GM12891 (cell line): ENCODE measurements around the gene EHD4.

ENCODE experiments used
- PAX5 ChIP-seq: IDR thresholded peaks from 2 replicates; pipeline ENCODE4 v1.6.1; 2011; ENCODE audit warnings: low read length, moderate library complexity, mild to moderate bottlenecking; ENCODE audit not compliant: insufficient read depth, severe bottlenecking
- POLR2A ChIP-seq: IDR thresholded peaks from 2 replicates; pipeline ENCODE4 v1.6.1; 2011; ENCODE audit warnings: low read depth, low read length, control low read depth
- POLR2AphosphoS5 ChIP-seq: IDR thresholded peaks from 2 replicates; pipeline ENCODE4 v1.6.1; 2011; ENCODE audit warnings: low read depth, low read length, control low read depth
- POU2F2 ChIP-seq: IDR thresholded peaks from 2 replicates; pipeline ENCODE4 v1.6.1; 2011; ENCODE audit warnings: low read depth, mild to moderate bottlenecking, control low read depth, low read length, moderate library complexity
- SPI1 ChIP-seq: IDR thresholded peaks from 2 replicates; pipeline ENCODE4 v1.6.1; 2011; ENCODE audit warnings: low read depth, low read length, control low read depth
- TAF1 ChIP-seq: IDR thresholded peaks from 2 replicates; pipeline ENCODE4 v1.6.1; 2011; ENCODE audit warnings: low read depth, low read length, control low read depth

GRCh38 chr15:41926185-41927056, 45.9 kb downstream of the EHD4 start:
- TF ChIP-seq POLR2A (no peak), POLR2AphosphoS5 (no peak), TAF1 (no peak), PAX5 (no peak), SPI1 (no peak), POU2F2 (no peak)
